ENCODE data around the gene TSPAN7. TPM values are rescaled to one million over a fixed set of nuclear protein-coding genes. Genes with fewer than 3 reads are reported as not detected.

TSPAN7 gene
- total RNA-seq (2021) = not detected in 2 replicates
- not detected for Bru-seq, nascent RNA
- BruChase-seq, experiment 1, labeled RNA remaining after a 2-hour chase = not detected
- BruChase-seq, experiment 2, labeled RNA remaining after a 6-hour chase = not detected
- long read RNA-seq = 0 reads

GRCh38 chrX:38561126-38561868 is at the start of gene TSPAN7:
TSPAN7 (plus strand) TSS chrX:38561542; CDS start chrX:38561547, 5 bp downstream.
- H3K79me2 ChIP-seq (ENCODE audit: low read depth) = no peaks in the 10 kb centered on the region
- H3K27me3 ChIP-seq (ENCODE audit: insufficient read depth, low read depth) = no peaks in the 10 kb centered on the region
- no peaks in the 10 kb centered on the region for H4K20me1 ChIP-seq (ENCODE audit: insufficient read depth)
- no peak within 1 kb of the TSS for H2AFZ ChIP-seq
- TF ChIP-seq EZH2 (IDR thresholded peaks at IDR 0.05; ENCODE audit: low read depth) (no peak), CTCF (conservative IDR thresholded peaks at IDR 0.05) (no peak)
- intact Hi-C loops (cut with micrococcal nuclease; ENCODE audit: unreplicated experiment) = no loop called here
- DNase-seq = no peak
- no peak within 1 kb of the TSS for H3K27ac ChIP-seq
- H3K4me3 ChIP-seq = no peak within 1 kb of the TSS
- H3K4me2 ChIP-seq = no peak within 1 kb of the TSS
- H3K4me1 ChIP-seq (replicated peaks; ENCODE audit: insufficient read depth) = no peaks in the 10 kb centered on the region
- no peaks in the 10 kb centered on the region for H3F3A ChIP-seq (ENCODE audit: insufficient read depth, low read depth)
- CTCF ChIA-PET = no interaction called here
- POLR2A ChIA-PET (ENCODE audit: unreplicated experiment) = no interaction called here
- H3K9me3 ChIP-seq (ENCODE audit: insufficient read depth, low read depth) = no peaks in the 10 kb centered on the region
- no peaks in the 10 kb centered on the region for H3K9me2 ChIP-seq (ENCODE audit: insufficient read depth)
- no peaks in the 10 kb centered on the region for H3K36me3 ChIP-seq (ENCODE audit: low read depth)
- no TSS peak for BruUV-seq (replicated peaks)

DNA sequence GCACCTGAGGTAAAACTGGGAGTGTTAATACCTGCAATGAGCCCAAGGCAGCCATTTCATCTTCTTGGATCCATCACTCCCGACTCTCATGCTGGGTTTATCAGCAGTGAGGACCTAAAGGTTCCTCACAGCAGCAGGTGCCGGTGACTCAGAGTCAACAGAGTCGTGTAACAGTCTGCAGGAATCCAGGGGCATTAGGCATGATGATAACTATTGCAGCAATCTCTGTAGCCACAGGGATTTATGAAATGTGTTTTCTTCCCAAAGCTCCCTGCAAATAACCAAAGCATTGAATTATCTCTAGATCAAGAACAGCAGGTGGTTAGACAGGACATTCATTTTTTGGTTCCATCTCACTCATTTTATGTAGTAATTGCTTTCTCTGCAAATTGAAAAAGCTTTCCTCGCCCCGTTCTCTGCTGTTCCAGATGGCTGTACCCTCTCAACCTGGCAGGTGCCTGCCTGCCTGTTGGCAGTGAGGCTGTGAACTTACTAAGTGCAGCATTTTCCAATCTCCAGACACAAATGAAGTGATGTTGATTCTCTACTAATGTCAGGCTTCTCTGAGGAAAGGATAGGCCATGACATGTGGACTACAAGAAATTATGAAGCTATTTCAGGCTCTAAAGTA is 48.1 kb upstream of the TSPAN7 start:
- no peak for TF ChIP-seq CTCF (conservative IDR thresholded peaks at IDR 0.05)
- no peak for TF ChIP-seq EZH2 (IDR thresholded peaks at IDR 0.05; ENCODE audit: low read depth)
- BruUV-seq (replicated peaks) = no TSS peak
- Histone ChIP-seq H3K9me3 (ENCODE audit: insufficient read depth, low read depth) (no peaks in the 10 kb centered on the region), H3K4me1 (replicated peaks; ENCODE audit: insufficient read depth) (no peaks in the 10 kb centered on the region), H3K36me3 (ENCODE audit: low read depth) (no peaks in the 10 kb centered on the region), H3K4me2 (no peak overlapping the region), H3K27ac (no peak overlapping the region), H3K4me3 (no peak overlapping the region), H2AFZ (no peak overlapping the region), H3K27me3 (ENCODE audit: insufficient read depth, low read depth) (no peaks in the 10 kb centered on the region), H3F3A (ENCODE audit: insufficient read depth, low read depth) (no peaks in the 10 kb centered on the region), H3K9me2 (ENCODE audit: insufficient read depth) (no peaks in the 10 kb centered on the region), H4K20me1 (ENCODE audit: insufficient read depth) (no peaks in the 10 kb centered on the region), H3K79me2 (ENCODE audit: low read depth) (no peaks in the 10 kb centered on the region)
- ChIA-PET POLR2A (ENCODE audit: unreplicated experiment) (no interaction called here), CTCF (no interaction called here)
- intact Hi-C loops (cut with micrococcal nuclease; ENCODE audit: unreplicated experiment) = no loop called here
- no peak for DNase-seq

DNA sequence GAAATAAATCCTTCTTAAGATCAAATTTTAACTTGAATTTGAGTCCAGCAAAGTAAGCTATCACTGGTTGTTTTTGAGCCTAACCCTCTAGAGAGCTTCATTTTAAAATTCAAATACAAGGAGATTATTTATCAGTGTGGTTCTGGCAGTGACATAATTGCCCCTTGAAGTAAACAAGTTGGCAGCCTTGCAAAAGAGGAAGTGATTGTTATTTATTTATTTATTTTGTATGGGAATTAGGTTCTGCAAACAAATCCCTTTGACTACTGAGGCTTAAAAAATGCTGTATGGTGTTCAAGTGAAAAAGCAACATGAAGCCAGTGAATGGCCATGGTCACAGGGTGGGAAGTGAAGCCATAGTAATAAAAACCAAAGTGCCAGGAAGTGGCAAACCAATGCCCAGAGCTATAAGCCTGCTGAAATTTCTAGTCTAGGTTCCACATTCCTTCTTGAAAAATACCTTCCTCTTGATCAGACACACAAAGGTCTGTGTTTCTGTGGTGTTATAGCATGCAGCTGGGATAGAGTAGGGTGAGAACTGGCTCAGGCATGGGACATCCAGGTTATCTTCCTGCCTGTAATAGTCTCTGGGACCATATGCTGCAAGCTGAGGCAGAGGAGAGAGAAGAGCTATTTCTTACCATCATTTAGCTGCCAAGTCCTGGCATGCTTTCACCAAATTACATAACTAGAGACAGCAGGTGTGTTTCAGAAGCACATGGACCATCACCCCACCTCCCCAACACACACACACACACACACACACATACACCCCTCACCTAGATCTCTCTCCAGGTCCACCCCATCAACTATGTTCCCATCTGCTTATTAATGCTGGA is 47.1 kb upstream of the TSPAN7 start:
- H3K9me2 ChIP-seq (ENCODE audit: insufficient read depth) = no peaks in the 10 kb centered on the region
- CTCF ChIA-PET = no interaction called here
- POLR2A ChIA-PET (ENCODE audit: unreplicated experiment) = no interaction called here
- H3K4me2 ChIP-seq = no peak overlapping the region
- DNase-seq = no peak
- no peaks in the 10 kb centered on the region for H3K36me3 ChIP-seq (ENCODE audit: low read depth)
- no peaks in the 10 kb centered on the region for H3K79me2 ChIP-seq (ENCODE audit: low read depth)
- H3K9me3 ChIP-seq (ENCODE audit: insufficient read depth, low read depth) = no peaks in the 10 kb centered on the region
- no peak overlapping the region for H3K27ac ChIP-seq
- H3K4me1 ChIP-seq (replicated peaks; ENCODE audit: insufficient read depth) = no peaks in the 10 kb centered on the region
- H3K4me3 ChIP-seq = no peak overlapping the region
- intact Hi-C loops (cut with micrococcal nuclease; ENCODE audit: unreplicated experiment) = no loop called here
- no peak overlapping the region for H2AFZ ChIP-seq
- no TSS peak for BruUV-seq (replicated peaks)
- no peaks in the 10 kb centered on the region for H3K27me3 ChIP-seq (ENCODE audit: insufficient read depth, low read depth)
- H3F3A ChIP-seq (ENCODE audit: insufficient read depth, low read depth) = no peaks in the 10 kb centered on the region
- TF ChIP-seq EZH2 (IDR thresholded peaks at IDR 0.05; ENCODE audit: low read depth) (no peak), CTCF (conservative IDR thresholded peaks at IDR 0.05) (no peak)
- no peaks in the 10 kb centered on the region for H4K20me1 ChIP-seq (ENCODE audit: insufficient read depth)
